Heart right ventricle (tissue), 16 donors: ENCODE measurements around the gene BCL2L1. TPM values are rescaled to one million over a fixed set of nuclear protein-coding genes. Genes with fewer than 3 reads are reported as not detected.
A peak's percentile ranks its signal among the peaks of the same experiment; 100 is the strongest.

Experiments used
- ATAC-seq, 8 donors: fragments of 200-7000 bp; cut with Tn5 transposase; one replicate each; pipeline ENCODE4 v1.9.1; 2020; ENCODE audit warnings: mild to moderate bottlenecking in 8 of 8, moderate library complexity in 8 of 8, moderate number of reproducible peaks in 1 of 8
- DNase-seq, 2 donors: peaks; one replicate each; pipeline ENCODE4 v3.0.0-alpha.2; 2020
- H3K27ac ChIP-seq, 10 donors: fragments of 200-600 bp; sonication (generic) in 2 of 10; one replicate each; pipeline versions ENCODE4 v1.5.0 to v1.8.0; 2020 to 2022; ENCODE audit warnings: mild to moderate bottlenecking in 3 of 10
- H3K27me3 ChIP-seq, 7 donors: fragments of 200-600 bp; one replicate each; pipeline ENCODE4 v1.8.0; 2021 to 2022; ENCODE audit warnings: mild to moderate bottlenecking in 2 of 7
- H3K36me3 ChIP-seq, 9 donors: fragments of 200-600 bp; sonication (generic) in 1 of 9; one replicate each; pipeline versions ENCODE4 v1.5.0 to v1.8.0; 2020 to 2022; ENCODE audit warnings: mild to moderate bottlenecking in 2 of 9
- H3K4me1 ChIP-seq, 9 donors: fragments of 200-600 bp; sonication (generic) in 1 of 9; one replicate each; pipeline versions ENCODE4 v1.5.0 to v1.8.0; 2020 to 2022; ENCODE audit warnings: mild to moderate bottlenecking in 4 of 9
- H3K4me3 ChIP-seq, 10 donors: fragments of 200-600 bp; sonication (generic) in 2 of 10; one replicate each; pipeline versions ENCODE4 v1.5.0 to v1.8.0; 2020 to 2022; ENCODE audit warnings: mild to moderate bottlenecking in 7 of 10, moderate library complexity in 2 of 10
- H3K9me3 ChIP-seq, 11 donors: fragments of 200-600 bp in 10 of 11; sonication (generic) in 2 of 11; one replicate each; pipeline versions ENCODE4 v1.5.0 to v1.8.0; 2013 to 2022; ENCODE audit warnings: mild to moderate bottlenecking in 2 of 11, control low read depth in 1 of 11, moderate library complexity in 1 of 11
- WGBS, 2 donors: extraction: QIAGEN DNeasy Blood & Tissue Kit; methylation state at CpG; one replicate each; pipeline ENCODE4 v1.1.7; 2013; ENCODE audit warnings: inconsistent platforms in 1 of 2; 5-methylcytosine and 5-hydroxymethylcytosine counted together
- intact Hi-C, 10 donors: fragments of 100-400 bp; cut with DNase I; formaldehyde crosslinking; loops; one replicate each; pipeline versions ENCODE4 v1.11.1 to v1.14.2; 2022
- polyA plus RNA-seq, 2 donors: library from polyadenylated mRNA; stranded (reverse); fragments of 200-250 nt; gene quantifications; one replicate each; pipeline ENCODE4 v1.2.3, GENCODE V29; 2013
- total RNA-seq, 10 donors: library from RNA; stranded (reverse); fragmentation: NEBNext Ultra II Directional in 3 of 10; extraction: Animal tissue kit (Norgen Biotek cat#: 25700) in 3 of 10; gene quantifications; one replicate each; pipeline versions ENCODE4 v1.2.1 to v1.2.4, GENCODE V29; 2021 to 2023
- TF ChIP-seq, protein P1 (sequence below), 9 donors: fragments of 200-600 bp; sonication (generic) in 2 of 9; IDR thresholded peaks; one replicate each; pipeline versions ENCODE4 v1.5.0 to v1.8.0; 2021 to 2022; ENCODE audit warnings: antibody characterized with exemption in 9 of 9, mild to moderate bottlenecking in 5 of 9, moderate library complexity in 1 of 9
- donor health status: Arrhythmogenic right ventricular cardiomyopathy.
- donor health status: ischemic (EF 13 %, LVEDD 7.1; RV severe dilation, severe dysfunction).
- donor health status: healthy with polysubstance abuse.
- donor health status: DM: no; HTN: yes; CAD: no.
- donor health status: DM: no; HTN: no; CAD: no.
- donor health status: ischemic (EF 25% LVEDD 6.9; RV normal size, moderate dysfunction).
- donor health status: ischemic (EF 25% LVEDD 5.7; RV mildly dilated, moderate dysfunction).
- donor health status: healthy.
- donor health status: DM: yes; HTN: yes; CAD: no.
- donor health status: Ischemic cardiomyopathy.
- donor health status: ischemic (EF 35%, LVEDD 5.7; RV mildly dilated, moderate dysfunction).
- donor health status: nonischemic (EF 11% LVEDD 7.7; RV severe dilation, severe dysfunction).
- donor health status: DM: yes; HTN: yes; CAD: no.
- donor health status: PGD.
- donor health status: ischemic (EF 29% LVEDD 5.4; RV normal size, mild dysfunction).
- donor health status: nonischemic (EF 23%, LVEDD 6.1; RV moderate dilation, normal function).

BCL2L1 gene
- total and polyA plus RNA-seq, 12 donors = 34.7 to 128 (median 45.9) TPM

DNA sequence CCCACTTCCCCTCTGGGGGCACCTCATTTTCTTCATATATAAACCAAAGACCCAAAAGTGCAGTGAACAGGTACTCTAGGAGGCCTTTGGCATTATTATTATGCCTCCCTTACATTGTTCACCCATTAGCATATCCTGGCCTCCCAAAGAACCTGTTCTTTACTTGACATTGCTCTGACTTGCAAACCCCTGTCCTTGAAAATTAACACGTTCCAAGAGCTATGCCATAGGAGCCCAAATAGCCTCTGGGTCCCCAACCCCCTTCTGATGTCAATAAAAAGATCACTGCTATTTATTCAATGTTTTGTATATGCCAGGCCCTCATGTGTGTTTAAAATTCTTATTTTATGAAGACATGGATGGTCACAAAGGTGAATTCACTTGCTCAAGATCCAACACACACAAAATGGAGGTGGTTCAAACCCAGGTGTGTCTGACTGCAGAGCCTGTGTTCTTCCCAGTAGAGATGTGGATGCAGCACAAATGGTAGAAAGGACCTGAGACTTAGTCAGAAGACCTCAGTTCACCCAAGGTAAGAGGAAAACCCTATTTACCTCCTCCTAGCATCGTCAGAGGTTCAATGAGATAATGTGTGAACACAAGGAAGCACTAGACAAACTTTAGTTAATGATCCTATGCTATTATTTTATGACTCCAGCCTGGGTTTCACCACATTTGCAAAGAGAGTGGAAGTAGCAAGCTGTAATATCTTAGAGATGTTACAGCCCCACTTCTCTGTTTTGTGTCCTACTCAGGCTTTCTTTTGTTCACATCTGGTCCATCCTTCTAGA lies 36.6 kb downstream of the BCL2L1 start:
- Histone ChIP-seq H3K4me1 (peaks cover 0 to 82% (median 64%) of the 10 kb centered on the region in 9 donors), H3K27ac (peak overlapping the region in 7 of 10 donors; percentile 8 to 63 (median 28)), H3K9me3 (no peaks in the 10 kb centered on the region), H3K36me3 (peaks cover 0 to 72% (median 3%) of the 10 kb centered on the region in 9 donors), H3K27me3 (no peaks in the 10 kb centered on the region), H3K4me3 (no peak overlapping the region)
- WGBS, 2 donors = 87% methylated on average over 2 of the region's 2 CpGs
- intact Hi-C loops = no loop called here
- DNase-seq = no peak
- no peak for ATAC-seq
- TF ChIP-seq, protein P1, sequence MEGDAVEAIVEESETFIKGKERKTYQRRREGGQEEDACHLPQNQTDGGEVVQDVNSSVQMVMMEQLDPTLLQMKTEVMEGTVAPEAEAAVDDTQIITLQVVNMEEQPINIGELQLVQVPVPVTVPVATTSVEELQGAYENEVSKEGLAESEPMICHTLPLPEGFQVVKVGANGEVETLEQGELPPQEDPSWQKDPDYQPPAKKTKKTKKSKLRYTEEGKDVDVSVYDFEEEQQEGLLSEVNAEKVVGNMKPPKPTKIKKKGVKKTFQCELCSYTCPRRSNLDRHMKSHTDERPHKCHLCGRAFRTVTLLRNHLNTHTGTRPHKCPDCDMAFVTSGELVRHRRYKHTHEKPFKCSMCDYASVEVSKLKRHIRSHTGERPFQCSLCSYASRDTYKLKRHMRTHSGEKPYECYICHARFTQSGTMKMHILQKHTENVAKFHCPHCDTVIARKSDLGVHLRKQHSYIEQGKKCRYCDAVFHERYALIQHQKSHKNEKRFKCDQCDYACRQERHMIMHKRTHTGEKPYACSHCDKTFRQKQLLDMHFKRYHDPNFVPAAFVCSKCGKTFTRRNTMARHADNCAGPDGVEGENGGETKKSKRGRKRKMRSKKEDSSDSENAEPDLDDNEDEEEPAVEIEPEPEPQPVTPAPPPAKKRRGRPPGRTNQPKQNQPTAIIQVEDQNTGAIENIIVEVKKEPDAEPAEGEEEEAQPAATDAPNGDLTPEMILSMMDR (IDR thresholded peaks at IDR 0.05) = no peak

DNA sequence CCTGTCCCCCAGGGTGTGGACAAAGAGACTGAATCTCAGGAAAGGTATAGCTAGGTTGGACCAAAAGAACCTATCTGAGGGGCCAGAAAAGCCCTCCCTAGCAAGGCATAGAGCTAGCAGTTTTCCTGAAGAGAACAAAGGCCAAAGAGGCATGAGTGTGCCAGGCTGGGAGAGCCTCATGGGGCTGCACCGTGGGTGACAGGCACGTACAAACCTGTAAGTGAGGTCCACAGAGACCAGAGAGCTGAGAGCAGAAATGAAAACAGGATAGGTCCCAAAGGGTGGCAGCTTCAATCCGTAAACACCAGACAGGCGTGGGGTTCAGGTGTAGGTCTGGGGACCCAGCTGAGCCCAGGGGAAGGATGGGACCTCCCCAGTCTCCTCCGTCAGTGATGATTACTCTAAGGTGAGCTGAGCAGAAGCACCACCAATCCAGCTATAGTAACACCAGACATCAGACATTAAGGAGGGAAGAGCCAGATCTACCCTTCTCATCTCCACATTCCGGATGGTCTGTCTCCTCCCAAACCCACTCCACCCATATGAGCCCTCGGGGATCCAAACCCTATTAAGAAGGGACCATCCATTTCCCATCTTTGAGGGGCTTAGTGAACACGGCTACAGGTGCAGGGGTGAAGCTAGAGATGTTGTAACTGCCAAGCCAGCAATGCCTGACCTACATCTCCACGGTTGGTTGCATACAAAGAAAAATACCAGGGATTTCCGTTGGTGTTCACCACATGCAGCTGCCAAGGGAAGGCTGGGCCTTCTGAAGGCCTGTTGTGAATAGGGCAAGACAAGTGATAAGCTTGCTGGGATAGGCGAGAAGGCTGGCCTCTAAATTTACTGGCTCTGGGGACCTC lies 38.3 kb downstream of the BCL2L1 start:
- no peak for DNase-seq
- no peak overlapping the region for H3K4me3 ChIP-seq
- peaks cover 0 to 71% (median 0%) of the 10 kb centered on the region in 9 donors for H3K36me3 ChIP-seq
- TF ChIP-seq, protein P1 (IDR thresholded peaks at IDR 0.05) = no peak
- no peaks in the 10 kb centered on the region for H3K27me3 ChIP-seq
- no peak for ATAC-seq
- intact Hi-C loops = no loop called here
- H3K9me3 ChIP-seq = no peaks in the 10 kb centered on the region
- whole genome bisulfite sequencing, 2 donors = 78 to 80% methylated on average over 11 of the region's 11 CpGs
- peak overlapping the region in 5 of 10 donors; percentile 7 to 39 (median 27) for H3K27ac ChIP-seq
- H3K4me1 ChIP-seq = peaks cover 11 to 82% (median 66%) of the 10 kb centered on the region in 9 donors

DNA sequence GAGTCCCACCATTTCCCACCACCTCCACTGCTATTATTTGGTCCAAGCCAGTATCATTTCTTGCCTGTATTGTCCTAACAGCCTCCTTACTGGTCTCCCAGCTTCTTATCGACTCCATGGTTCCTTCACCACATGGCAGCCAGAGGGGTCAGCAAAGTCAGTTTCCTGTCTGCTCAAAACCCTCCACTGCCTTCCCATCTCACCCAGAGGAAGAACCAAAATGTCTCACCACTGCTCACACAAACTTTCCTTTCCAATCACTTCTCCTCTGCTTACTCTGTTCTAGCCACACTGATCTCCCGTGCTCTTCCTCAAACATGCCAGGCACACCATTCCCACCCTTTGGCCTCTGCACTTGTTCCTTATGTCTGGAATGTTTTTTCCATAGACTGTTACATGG lies 39.7 kb downstream of the BCL2L1 start:
- H3K36me3 ChIP-seq = peaks cover 0 to 72% (median 0%) of the 10 kb centered on the region in 9 donors
- ATAC-seq = no peak
- TF ChIP-seq, protein P1 (IDR thresholded peaks at IDR 0.05) = no peak
- H3K27ac ChIP-seq = peak overlapping the region in 5 of 10 donors; percentile 18 to 51 (median 28)
- no peak for DNase-seq
- H3K4me1 ChIP-seq = peaks cover 22 to 94% (median 79%) of the 10 kb centered on the region in 9 donors
- 71 to 72% methylated on average over 2 of the region's 2 CpGs for WGBS, 2 donors
- intact Hi-C loops = no loop called here
- H3K9me3 ChIP-seq = no peaks in the 10 kb centered on the region
- H3K4me3 ChIP-seq = no peak overlapping the region
- H3K27me3 ChIP-seq = no peaks in the 10 kb centered on the region

DNA sequence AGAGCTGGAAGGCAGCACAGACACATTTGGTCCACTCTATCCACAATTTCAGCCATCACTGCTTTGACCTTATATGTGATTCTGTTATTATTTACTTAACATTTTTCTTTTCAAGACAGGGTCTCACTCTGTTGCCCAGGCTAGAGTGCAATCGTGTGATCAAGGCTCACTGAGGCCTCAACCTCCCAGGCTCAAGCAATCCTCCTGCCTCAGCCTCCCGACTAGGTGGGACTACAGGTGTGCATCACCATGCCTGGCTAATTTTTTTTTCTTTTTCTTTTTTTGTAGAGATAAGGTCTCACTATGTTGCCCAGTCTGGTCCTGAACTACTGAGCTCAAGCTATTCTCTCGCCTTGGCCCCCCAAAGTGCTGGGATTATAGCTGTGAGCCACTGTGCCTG lies 40.3 kb downstream of the BCL2L1 start:
- H3K36me3 ChIP-seq = peaks cover 0 to 68% (median 0%) of the 10 kb centered on the region in 9 donors
- H3K4me1 ChIP-seq = peaks cover 26 to 97% (median 85%) of the 10 kb centered on the region in 9 donors
- H3K27ac ChIP-seq = peak overlapping the region in 6 of 10 donors; percentile 28 to 63 (median 40)
- no peaks in the 10 kb centered on the region for H3K9me3 ChIP-seq
- no peak for ATAC-seq
- WGBS, 2 donors = 97 to 99% methylated on average over 3 of the region's 3 CpGs
- no peak for DNase-seq
- H3K27me3 ChIP-seq = no peaks in the 10 kb centered on the region
- intact Hi-C loops = no loop called here
- H3K4me3 ChIP-seq = no peak overlapping the region
- TF ChIP-seq, protein P1 (IDR thresholded peaks at IDR 0.05) = no peak
